Measurements from ENCODE around the gene TOMM40L.
"Not testable (repeated sequence)": the region's sequence is repeated elsewhere in the genome, so short reads cannot be mapped to it uniquely, and the experiment has no call there.

The TOMM40L gene

DNA sequence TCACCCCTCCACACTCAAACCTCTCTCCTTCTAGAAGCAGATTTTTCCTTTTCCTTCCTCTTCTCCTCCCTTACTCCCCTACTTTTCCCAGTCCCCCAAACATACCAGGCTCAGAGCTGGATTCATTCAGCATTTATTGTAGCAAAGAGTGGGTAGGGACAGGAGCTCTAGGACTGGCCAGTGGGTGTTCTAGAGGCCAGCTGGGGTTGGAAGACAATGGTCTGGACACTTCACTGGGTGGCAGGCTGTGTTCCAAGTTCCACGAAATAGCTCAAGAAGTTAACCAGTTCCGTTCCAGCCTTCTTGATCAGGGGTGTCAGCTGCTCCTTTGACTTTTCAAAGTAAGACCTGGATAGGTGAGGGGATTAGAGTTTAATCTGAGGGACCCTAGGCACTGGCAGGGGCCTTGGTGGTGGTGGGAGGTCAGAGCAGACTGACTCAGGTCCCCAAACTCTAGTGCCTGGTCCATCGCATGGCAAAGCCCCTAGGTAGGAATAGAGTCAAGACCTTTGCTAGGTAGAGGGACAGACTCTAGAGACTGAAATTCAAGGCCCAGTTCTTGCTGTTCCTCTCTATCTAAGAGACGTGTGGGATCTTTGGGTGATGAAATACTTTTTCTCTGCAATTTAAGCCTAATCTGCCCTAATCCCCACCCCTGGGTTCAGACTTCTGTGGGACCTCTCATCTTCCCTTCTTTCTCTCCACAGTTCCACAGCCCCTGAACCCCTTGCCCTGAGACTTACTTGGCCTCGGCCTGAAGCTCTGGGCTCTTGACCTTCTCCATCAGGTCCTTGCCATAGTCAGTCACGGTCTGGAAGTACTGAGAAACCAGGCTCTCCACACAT, 3.5 kb upstream of the TOMM40L start:
- no peak for FAIRE-seq

DNA sequence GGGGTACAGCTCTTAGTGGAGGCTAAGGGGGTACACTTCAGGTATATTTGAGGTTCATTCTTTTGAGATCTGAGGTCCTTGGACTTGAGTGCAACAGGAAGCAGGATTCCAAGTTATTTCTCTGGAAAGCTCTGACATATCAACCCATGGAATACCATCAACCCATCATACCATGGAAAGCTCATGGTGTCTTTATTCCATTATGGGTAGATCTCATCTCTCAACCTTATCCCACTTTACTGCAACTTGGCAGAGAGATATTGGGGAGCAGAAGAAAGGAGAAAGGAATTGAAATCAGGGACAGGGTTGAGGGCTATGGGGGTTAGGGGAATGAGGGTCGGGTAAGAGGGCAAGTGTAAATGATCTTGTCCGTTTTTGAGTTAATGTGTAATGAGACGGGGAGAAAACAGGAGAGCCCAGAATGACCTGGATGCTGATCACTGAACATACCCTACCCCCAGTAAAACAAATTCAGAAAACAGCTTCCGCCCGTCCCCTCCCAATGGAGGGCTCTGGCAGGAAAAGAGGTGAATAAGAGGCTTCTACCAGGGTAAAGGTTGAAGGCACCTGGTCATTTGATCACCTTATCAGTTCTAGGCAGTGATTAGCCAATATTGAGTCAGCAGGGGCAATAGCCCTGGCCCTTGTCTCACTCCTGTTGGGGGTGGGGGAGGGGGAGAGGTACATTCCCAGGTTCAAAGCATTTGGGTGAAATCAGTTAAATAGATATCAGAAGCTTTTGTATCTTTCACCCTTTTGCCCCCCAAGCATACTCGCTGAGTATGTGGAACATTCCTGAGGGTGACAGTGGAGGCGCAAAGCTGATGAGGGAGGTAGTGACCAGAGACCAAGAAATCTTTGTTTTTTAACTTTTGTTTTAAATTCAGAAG, 1.8 kb upstream of the TOMM40L start:
- no peak for FAIRE-seq

DNA sequence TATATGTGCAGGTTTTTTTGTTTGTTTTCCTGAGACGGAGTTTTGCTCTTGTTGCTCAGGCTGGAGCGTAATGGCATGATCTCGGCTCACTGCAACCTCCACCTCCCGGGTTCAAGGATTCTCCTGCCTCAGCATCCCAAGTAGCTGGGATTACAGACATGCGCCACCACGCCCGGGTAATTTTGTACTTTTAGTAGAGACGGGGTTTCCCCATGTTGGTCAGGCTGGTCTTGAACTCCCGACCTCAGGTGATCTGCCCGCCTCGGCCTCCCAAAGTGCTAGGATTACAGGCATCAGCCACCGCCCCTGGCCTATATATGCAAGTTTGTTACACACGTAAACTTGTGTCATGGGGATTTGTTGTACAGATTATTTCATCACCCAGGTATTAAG, 1.2 kb upstream of the TOMM40L start:
- not testable (repeated sequence) for FAIRE-seq

DNA sequence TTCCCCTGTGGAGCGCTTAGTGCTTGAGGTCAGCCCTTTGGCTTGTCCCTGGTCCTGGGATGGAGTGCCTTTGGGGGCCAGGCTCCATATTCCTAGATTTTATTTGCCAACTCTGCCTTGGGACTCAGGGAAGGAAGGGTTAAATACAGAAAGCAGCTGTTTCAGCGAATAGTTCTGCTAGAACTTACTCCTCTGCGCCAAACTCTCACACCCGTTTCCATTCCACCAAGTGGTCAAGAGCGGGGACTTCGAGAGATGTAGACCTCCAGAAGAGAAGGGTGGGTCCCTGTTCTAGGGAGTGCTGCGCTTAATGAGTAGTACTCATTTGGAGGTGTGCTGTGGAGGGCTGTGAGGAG, 704 bp upstream of the TOMM40L start:
- FAIRE-seq, result no peak

DNA sequence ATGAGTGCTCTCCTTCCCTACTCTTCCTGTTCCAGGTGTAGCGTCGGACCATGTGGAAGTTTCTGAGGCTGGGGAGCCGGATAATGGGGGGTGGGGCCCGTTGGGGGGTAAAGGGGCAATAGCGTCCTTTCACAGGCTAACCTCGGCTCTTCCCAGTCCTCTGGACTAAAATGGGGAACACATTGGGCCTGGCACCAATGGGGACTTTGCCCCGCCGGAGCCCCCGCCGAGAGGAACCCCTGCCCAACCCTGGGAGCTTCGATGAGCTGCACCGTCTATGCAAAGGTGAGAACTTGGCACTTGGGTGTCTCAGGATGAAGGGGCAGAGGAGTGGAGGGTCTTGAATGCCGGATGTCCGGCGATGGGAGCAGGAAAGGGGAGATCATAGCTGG, 456 bp downstream of the TOMM40L start:
- FAIRE-seq, result no peak

DNA sequence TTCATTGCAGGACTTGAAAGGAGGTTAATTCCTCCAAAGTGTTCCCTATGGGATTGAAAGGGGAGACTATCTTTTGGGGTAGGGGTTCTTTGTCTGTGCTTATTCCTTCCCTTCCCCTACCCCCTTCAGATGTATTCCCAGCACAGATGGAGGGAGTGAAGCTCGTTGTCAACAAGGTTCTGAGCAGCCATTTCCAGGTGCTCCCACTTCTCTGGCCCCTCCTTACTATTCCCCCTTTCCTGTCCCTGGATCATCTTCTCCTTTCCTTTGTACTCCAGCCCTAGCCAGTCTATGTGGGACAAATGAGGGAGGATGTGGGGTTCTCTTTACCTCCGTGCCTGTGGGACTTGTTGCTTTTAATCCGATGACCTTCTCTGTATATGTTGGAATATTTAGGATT, 899 bp downstream of the TOMM40L start:
- no peak for FAIRE-seq

DNA sequence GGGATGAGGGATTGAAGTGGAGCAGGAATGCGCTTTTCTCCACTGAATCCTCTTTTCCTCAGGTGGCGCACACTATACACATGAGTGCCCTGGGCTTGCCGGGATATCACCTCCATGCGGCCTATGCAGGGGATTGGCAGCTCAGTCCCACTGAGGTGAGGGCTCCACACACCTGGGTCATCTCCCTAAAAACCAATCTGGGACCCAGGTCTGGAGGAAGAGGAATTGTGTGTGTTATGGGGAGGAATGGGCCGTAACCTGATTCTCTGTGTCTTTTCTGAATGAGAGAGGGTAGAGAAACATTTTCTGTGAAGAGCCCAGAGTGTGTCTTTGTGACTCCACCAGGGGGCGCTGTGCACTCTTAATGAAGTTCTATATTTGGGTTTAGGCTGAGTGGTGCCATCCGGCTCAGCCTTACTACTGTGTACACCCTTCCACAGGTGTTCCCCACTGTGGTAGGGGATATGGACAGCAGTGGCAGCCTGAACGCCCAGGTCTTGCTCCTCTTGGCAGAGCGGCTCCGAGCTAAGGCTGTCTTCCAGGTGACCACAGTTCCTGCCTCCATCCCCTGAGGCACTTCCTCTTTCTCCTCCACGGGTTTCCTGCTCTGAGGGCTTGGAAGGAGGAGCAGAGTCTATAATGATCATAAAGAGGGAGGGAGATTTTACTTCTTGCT, 1.5 kb downstream of the TOMM40L start:
- FAIRE-seq, result peak; percentile 21

DNA sequence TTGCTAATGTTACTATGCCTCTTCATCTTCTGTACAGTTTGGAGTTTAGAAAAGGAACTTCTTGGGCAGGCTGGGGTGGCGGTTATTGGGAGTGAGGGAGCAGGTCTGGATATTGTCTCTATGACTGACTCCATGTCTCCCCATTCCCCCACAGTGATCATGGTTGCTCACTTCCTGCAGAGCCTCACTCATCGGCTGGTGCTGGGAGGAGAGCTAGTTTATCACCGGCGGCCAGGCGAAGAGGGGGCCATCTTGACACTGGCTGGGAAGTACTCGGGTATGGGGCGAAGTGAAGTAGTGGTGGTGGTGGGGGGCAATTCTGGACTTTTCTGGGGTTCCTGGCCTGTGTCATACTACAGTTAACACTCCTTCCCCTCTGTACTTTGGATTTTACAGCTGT, 2.2 kb downstream of the TOMM40L start:
- FAIRE-seq, result no peak

DNA sequence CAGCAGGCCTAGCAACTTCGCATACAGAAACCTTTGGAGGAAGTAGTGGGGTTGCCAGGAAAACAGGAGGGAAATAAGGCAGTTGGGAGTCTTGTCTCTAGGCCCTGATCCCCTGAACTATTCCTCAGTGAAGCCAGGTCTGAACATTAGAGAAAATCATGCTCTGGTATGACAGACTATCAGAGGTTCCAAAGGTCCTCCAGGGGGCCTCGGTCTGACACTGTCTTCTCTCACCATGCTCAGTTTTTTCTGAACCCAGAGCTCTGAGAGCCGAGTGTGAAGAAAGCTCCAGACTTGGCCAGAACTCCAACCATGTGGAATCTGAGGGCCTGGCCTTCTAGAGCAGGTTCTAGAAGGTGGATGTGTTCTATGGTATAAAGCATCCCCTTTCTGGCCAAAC, 4.0 kb downstream of the TOMM40L start:
- no peak for FAIRE-seq

DNA sequence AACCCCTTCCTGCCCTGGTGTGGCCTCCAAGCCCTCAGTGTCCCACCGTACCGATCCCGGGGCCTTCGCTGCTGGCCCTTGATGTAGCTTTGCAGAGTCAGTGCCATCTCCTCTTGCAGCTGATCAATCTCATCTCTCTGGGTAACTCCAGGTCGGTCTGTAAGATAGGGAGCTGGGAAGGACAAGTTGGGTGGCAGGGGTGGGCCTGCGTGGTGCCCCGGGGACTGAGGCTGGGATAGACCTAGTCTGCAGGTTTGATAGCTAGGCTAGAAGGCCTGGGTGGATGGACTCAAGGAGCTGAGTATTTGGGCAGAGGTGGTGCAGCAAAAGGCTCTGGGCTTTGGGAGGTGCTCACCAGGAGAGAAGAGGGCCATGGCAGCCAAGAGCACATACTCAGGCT, 4.9 kb downstream of the TOMM40L start:
- no peak for FAIRE-seq

DNA sequence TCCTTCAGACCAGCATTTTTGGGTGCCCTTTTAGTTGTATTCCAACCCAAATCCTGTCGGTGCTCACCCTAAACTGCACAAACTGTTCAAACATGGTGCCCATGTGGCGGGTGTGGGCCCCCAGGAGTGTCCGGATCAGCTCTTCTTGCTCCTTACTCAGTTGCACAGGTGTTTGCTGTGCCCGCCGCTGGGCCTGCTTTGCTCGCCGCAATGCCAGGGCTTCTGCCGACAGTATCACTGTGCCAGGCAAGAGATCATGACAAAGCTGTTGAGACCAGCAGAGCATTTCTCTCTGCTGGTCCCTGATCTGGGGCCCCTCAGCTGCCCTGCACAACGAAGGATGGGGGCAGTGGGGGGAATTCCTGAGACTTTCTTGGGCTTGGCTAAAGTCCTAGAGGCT, 7.2 kb downstream of the TOMM40L start:
- no peak for FAIRE-seq

DNA sequence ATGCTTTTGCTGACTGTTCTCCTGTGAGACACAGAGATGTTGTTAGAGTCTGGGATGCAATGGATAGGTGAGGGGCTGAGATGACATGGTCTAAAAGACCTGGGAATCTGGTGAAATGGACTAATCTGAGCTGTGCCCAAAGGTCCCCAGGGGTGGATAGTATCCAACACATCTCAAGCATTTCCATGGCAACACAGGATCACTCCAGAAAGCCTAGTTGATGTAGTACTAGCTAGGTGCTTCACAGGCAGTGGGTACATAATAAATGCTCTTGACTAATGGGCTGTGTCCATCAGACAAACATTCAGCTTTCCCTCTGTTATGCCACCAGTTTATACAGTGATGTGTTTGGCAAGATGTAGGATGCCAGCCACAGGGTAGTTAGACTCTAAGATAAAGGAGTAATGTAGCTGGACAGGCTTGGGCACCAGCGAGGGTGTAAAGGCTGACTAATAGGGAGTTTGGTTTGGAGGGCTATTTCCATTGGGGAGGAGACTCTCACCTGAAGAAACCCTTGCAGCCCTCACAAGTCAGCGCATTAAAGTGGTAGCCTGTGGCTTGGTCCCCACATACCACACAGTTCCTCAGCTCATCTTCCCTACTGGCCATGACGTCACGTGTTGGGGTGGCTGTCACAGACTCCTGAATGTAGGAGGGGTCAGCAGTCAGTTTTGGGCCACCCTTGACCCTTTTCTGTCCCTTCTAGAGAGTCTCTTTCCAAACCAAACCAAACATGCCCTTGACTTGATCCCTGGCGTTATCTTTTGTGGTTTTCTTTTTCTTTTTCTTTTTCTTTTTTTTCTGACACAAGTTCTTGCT, 10.3 kb downstream of the TOMM40L start:
- FAIRE-seq, result no peak

DNA sequence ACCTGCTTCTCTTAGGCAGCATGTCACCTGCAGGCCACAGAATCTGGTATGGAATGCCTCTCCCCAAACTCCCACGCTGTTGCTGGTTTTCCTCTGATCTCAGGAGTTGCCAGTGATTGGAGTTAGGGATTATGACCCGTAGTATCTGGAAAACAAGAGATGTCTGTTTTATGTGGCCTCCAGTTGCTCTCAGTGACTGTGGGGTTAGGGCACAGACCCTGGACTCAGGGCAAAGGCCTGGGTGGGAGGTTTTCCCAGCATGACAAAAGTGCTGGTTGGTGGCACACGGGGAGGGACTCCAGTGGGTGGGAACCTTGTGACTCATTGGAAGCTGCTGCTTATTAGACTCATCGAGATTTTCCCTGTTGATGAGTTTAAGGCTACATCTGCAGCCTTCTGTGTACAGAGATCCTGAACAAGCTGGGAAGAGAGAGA, 12.2 kb downstream of the TOMM40L start, which contains the start of gene NR1I3:
NR1I3 (minus strand) TSS at position 165 of the 435 bp plus-strand sequence. CDS start 1,638 bp downstream, outside the sequence.
- no peak for FAIRE-seq

DNA sequence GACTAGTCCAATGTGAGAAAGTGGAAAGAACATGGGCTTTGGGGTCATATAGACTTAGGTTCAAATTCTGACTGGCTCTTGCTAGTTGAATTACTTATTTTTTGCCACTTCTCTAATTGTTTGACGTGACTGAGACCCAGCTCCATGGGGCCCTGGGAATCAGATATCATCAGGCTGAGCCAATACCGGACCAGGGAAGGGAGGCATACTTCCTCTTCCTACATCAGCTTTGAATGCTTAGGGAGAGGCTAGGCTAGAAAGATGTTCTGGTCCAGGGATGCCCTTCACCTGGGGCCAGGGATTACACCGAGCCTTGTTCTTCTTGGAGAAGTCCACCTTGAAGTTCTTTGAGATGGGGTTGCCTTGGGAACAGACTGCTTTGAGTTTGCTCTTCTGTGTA, 15.8 kb downstream of the TOMM40L start:
- FAIRE-seq, result no peak

DNA sequence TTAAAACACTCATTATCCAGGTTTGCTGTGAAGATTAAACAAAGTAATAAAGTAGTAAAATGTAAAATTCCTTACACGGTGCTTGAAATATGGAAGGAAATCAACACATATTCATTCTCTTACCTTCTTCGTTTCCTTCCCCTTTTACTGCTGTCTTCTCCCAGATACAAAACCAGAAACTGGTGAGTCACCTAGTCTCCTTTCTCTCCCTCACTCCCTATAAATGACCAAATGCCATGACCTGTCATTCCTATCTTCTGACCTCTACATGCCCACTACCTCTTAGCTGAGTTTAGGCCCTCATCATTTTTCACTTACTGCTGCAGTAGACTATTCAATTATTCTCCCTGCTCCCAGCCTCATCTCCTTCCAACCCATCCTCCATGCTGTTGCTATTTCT, 16.5 kb downstream of the TOMM40L start:
- no peak for FAIRE-seq

DNA sequence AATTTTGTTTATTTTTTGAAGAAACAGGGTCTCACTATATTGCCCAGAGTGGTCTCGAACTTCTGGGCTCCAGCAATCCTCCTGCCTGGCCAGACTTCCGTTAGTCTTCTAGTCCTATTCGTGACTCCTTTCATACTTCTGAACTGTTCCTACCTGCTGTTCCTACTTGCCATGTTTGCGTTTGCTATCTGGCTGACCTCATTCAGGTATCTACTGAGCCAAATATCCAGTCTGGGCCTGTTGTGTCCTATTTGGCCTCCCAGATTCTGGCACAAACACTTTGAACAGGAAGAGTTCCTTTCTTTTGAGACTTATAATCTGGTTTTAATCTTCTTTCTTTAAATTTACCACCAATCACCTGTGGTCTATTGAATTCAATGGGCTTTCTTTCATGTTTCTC, 19.0 kb downstream of the TOMM40L start:
- no peak for FAIRE-seq

DNA sequence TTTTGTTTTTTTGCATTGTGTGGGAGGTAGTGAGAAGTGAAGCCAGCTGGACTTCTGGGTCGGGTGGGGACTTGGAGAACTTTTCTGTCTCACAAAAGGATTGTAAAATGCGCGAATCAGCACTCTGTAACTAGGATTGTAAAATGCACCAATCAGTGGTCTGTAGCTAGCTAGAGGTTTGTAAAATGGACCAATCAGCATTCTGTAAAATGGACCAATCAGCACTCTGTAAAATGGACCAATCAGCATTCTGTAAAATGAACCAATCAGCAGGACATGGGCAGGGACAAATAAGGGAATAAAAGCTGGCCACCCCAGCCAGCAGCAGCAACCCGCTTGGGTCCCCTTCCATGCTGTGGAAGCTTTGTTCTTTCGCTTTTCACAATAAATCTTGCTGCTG, 24.2 kb downstream of the TOMM40L start:
- FAIRE-seq, result not testable (repeated sequence)

DNA sequence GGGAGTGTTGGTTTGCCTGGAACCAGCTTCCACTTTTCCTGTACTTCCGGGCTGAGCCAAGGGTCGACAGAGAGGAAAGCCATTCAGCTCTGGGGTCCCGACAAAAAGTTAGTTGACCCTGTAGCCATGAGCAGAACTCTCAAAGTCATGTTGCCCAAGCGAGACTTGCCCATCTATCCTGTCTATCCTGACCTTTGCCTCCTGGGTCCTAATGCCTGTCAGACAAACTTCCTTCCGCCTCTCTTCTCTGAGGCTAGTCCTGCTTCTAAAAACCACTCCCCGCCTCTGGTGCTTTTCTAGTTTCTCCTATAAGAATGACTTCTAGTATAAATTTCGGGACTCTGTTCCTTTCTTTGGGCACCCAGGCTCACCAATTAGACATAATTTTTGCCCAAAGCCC, 25.0 kb downstream of the TOMM40L start:
- no peak for FAIRE-seq

DNA sequence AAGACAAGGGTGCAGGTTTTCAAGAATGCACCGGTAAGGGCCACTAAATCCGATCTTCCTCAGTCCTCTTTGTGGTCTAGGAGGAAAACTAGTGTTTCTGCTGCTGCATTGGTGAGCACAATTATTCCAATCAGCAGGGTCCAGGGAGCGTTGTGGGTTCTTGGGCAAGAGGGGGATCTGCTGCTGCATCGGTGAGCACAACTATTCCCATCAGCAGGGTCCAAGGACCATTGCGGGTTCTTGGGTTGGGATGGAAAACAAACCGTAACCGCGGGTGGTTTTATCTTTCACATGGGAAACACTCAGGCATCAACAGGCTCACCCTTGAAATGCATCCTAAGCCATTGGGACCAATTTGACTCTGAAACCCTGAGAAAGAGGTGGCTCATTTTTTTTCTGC, 25.7 kb downstream of the TOMM40L start:
- FAIRE-seq, result no peak

DNA sequence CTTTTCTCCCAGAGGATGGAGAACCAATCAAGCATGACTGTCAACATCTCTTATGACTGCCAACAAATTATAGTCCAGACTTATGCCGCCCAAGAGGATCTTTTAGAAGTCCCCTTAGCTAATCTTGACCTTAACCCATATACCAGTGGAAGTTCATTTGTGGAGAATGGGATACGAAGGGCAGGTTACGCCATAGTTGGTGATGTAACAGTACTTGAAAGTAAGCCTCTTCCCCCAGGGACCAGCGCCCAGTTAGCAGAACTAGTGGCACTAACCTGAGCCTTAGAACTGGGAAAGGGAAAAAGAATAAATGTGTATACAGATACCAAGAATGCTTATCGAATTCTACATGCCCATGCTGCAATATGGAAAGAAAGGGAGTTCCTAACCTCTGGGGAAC, 29.4 kb downstream of the TOMM40L start:
- not testable (repeated sequence) for FAIRE-seq

DNA sequence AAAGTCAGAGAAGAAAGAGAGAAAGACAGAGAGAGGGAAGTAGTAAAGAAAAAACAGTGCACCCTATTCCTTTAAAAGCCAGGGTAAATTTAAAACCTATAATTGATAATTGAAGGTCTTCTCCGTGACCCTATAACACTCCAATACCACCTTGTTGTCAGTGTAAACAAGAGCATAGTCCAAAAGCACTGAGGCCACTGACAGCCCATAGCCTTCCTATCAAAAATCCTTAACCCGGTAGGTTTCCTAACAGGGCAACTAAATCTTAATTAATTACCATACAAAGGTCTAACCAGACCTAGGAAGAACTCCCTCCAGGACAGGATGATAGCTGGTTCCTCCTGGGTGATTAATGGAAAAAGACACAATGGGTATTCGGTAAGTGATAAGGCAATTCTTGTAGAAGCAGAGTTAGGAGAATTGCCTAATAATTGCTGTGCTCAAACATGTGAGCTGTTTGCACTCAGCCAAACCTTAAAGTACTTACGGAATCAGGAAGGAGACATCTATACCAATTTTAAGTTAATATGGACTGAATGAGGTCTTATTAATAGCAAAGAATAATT, 30.2 kb downstream of the TOMM40L start:
- FAIRE-seq, result not testable (repeated sequence)

DNA sequence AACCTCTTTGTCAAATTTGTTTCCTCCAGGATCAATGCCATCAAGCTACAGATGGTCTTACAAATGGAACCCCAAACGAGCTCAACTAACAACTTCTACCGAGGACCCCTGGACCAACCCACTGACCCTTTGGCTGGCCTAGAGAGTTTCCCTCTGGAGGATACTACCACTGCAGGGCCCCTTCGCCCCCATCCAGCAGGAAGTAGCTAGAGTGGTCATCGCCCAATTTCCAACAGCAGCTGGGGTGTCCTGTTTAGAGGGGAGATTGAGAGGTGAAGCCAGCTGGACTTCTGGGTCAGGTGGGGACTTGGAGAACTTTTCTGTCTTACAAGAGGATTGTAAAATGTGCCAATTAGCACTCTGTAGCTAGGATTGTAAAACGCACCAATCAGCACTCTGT, 31.2 kb downstream of the TOMM40L start:
- FAIRE-seq, result not testable (repeated sequence)

Data from G401.6 (cell line).